HepG2 (cell line): ENCODE data around the gene ENHO.

Source experiments
- GTF2F1 ChIP-seq: fragments of 150-350 bp; IDR thresholded peaks from 2 replicates; pipeline ENCODE4 v1.6.1; 2014; ENCODE audit warnings: low read length
- NR2F1 ChIP-seq, 2 experiments: fragments of 450-650 bp in 1 of 2; formaldehyde crosslinking in 1 of 2; IDR thresholded peaks; 2 replicates each; pipeline versions ENCODE4 v1.5.0 to v1.6.1; 2016 to 2020; ENCODE audit warnings: mild to moderate bottlenecking in 1 of 2, missing compliant biosample characterization in 1 of 2, missing genetic modification reagents in 1 of 2, moderate library complexity in 1 of 2
- PAWR ChIP-seq: sonication (generic); formaldehyde crosslinking; IDR thresholded peaks from 2 replicates; pipeline ENCODE4 v1.4.0; 2020; ENCODE audit warnings: missing genetic modification reagents, mild to moderate bottlenecking, borderline replicate concordance
- ZKSCAN5 ChIP-seq: sonication (generic); formaldehyde crosslinking; IDR thresholded peaks from 2 replicates; pipeline ENCODE4 v1.5.1; 2020; ENCODE audit warnings: mild to moderate bottlenecking, missing genetic modification reagents
- ZNF292 ChIP-seq: sonication (generic); formaldehyde crosslinking; IDR thresholded peaks from 2 replicates; pipeline ENCODE4 v1.8.1; 2022; ENCODE audit warnings: mild to moderate bottlenecking, low read depth, missing genetic modification reagents, borderline replicate concordance
- TF ChIP-seq, protein P1 (sequence below): sonication (generic); formaldehyde crosslinking; IDR thresholded peaks from 2 replicates; pipeline ENCODE4 v1.5.0; 2020; ENCODE audit warnings: missing genetic modification reagents
- TF ChIP-seq, protein P2 (sequence below): fragments of 450-650 bp; IDR thresholded peaks from 2 replicates; pipeline ENCODE4 v1.6.1; 2017; ENCODE audit warnings: mild to moderate bottlenecking

DNA sequence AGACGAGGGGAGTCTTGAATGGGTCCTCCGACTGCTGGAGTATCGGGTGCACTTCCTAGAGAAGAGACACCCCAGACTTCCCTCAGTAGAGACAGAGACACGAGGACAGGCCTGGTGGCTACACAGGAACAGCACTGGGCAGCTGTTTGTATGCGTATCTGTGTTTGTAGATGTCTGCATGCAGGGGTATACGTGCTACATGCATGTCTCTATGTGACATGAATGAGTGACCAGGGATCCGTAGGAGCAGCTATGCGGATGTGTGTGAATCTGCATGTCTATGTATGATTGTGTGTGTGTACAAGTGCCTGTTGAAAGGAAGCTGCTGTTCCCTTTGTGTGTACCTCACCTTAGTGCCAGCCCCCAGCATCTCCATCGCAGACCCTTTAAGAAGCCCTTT lies 35.6 kb upstream of the ENHO start:
- TF ChIP-seq, protein P1, sequence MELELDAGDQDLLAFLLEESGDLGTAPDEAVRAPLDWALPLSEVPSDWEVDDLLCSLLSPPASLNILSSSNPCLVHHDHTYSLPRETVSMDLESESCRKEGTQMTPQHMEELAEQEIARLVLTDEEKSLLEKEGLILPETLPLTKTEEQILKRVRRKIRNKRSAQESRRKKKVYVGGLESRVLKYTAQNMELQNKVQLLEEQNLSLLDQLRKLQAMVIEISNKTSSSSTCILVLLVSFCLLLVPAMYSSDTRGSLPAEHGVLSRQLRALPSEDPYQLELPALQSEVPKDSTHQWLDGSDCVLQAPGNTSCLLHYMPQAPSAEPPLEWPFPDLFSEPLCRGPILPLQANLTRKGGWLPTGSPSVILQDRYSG (CRISPR knock-in tag), result no peak
- TF ChIP-seq ZNF292 (CRISPR knock-in tag) (no peak), PAWR (CRISPR knock-in tag) (no peak), GTF2F1 (no peak), ZKSCAN5 (no peak), NR2F1 (CRISPR knock-in tag; IDR thresholded peaks at IDR 0.05) (no peak)
- TF ChIP-seq, protein P2, sequence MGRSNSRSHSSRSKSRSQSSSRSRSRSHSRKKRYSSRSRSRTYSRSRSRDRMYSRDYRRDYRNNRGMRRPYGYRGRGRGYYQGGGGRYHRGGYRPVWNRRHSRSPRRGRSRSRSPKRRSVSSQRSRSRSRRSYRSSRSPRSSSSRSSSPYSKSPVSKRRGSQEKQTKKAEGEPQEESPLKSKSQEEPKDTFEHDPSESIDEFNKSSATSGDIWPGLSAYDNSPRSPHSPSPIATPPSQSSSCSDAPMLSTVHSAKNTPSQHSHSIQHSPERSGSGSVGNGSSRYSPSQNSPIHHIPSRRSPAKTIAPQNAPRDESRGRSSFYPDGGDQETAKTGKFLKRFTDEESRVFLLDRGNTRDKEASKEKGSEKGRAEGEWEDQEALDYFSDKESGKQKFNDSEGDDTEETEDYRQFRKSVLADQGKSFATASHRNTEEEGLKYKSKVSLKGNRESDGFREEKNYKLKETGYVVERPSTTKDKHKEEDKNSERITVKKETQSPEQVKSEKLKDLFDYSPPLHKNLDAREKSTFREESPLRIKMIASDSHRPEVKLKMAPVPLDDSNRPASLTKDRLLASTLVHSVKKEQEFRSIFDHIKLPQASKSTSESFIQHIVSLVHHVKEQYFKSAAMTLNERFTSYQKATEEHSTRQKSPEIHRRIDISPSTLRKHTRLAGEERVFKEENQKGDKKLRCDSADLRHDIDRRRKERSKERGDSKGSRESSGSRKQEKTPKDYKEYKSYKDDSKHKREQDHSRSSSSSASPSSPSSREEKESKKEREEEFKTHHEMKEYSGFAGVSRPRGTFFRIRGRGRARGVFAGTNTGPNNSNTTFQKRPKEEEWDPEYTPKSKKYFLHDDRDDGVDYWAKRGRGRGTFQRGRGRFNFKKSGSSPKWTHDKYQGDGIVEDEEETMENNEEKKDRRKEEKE, result no peak
